ENCODE data around the gene TXNRD2.
A peak's percentile ranks its signal among the peaks of the same experiment; 100 is the strongest.

The TXNRD2 gene

GRCh38 chr22:19979712-19980493, 38.3 kb upstream of the TXNRD2 start:
- no peak for DNase-seq

GRCh38 chr22:19978748-19979147, 37.1 kb upstream of the TXNRD2 start:
- DNase-seq = no peak

GRCh38 chr22:19977296-19978243, 36.0 kb upstream of the TXNRD2 start:
- DNase-seq = no peak

GRCh38 chr22:19976671-19977070, 35.1 kb upstream of the TXNRD2 start:
- DNase-seq = no peak

- no peak for DNase-seq
These were observed 34.1 kb upstream of the TXNRD2 start for GRCh38 chr22:19975707-19976035.

GRCh38 chr22:19974935-19975706, 33.5 kb upstream of the TXNRD2 start:
- no peak for DNase-seq

GRCh38 chr22:19974268-19974861, 32.7 kb upstream of the TXNRD2 start:
- DNase-seq = no peak

GRCh38 chr22:19973551-19974267, 32.1 kb upstream of the TXNRD2 start:
- DNase-seq = no peak

GRCh38 chr22:19972652-19973550, 31.3 kb upstream of the TXNRD2 start:
- DNase-seq = no peak

GRCh38 chr22:19972251-19972650, 30.6 kb upstream of the TXNRD2 start:
- DNase-seq = no peak

- DNase-seq = no peak
These were observed 29.9 kb upstream of the TXNRD2 start for GRCh38 chr22:19971276-19972124.

- DNase-seq = peak; percentile 90
These were observed 29.1 kb upstream of the TXNRD2 start for GRCh38 chr22:19970479-19971275.

- no peak for DNase-seq
These were observed 28.4 kb upstream of the TXNRD2 start for GRCh38 chr22:19970031-19970478.

GRCh38 chr22:19969141-19969928, 27.7 kb upstream of the TXNRD2 start:
- no peak for DNase-seq

GRCh38 chr22:19968450-19968891, 26.9 kb upstream of the TXNRD2 start:
- no peak for DNase-seq

- no peak for DNase-seq
These were observed 26.3 kb upstream of the TXNRD2 start for GRCh38 chr22:19967850-19968449.

- DNase-seq = no peak
These were observed 25.5 kb upstream of the TXNRD2 start for GRCh38 chr22:19966908-19967750.
